GM12892 (cell line): ENCODE results near the gene ZNF555.

Experiments
- POLR2A ChIP-seq: IDR thresholded peaks from 2 replicates; pipeline ENCODE4 v1.6.1; 2011; ENCODE audit warnings: low read depth, low read length, control low read depth
- POLR2AphosphoS5 ChIP-seq: IDR thresholded peaks from 2 replicates; pipeline ENCODE4 v1.6.1; 2011; ENCODE audit warnings: low read depth, low read length, control low read depth
- TAF1 ChIP-seq: IDR thresholded peaks from 2 replicates; pipeline ENCODE4 v1.6.1; 2011; ENCODE audit warnings: low read depth, mild to moderate bottlenecking, control low read depth, low read length, borderline replicate concordance

DNA sequence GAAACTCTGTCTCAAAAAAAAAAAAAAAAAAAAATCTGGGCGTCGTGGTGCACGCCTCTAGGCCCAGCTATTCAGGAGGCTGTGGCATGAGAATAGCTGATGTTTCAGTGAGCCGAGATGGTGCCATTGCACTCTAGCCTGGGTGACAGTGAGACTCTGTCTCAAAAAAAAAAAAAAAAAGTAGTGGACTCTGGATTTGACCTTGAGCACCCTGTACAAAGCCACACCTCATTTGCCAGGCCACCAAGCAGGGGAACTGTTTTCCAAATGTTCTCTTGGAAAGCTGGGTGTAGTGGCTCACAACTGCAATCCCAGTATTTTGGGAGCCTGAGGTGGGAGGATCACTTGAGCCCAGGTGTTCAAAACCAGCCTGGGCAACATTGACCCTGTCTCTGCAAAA lies 3.8 kb upstream of the ZNF555 start:
- TF ChIP-seq POLR2A (no peak), POLR2AphosphoS5 (no peak), TAF1 (no peak)
